Stimulated activated CD8-positive, alpha-beta memory T cell treated with anti-CD3 and anti-CD28 coated beads, Interleukin-15, amount 100 ng/mL, for 48 hours (primary cell): ENCODE data around the gene ADGRL1.

Source experiments
- DNase-seq, 2 donors: peaks; one replicate each; pipeline ENCODE4 v3.0.0-alpha.2; 2020; ENCODE audit warnings: low read depth in 2 of 2

Gene ADGRL1

GRCh38 chr19:14112809-14113385, 93.1 kb downstream of the ADGRL1 start:
- DNase-seq, result no peak

- no peak for DNase-seq
These were observed 93.7 kb downstream of the ADGRL1 start for GRCh38 chr19:14112051-14112808.

GRCh38 chr19:14111486-14111885, 94.5 kb downstream of the ADGRL1 start:
- DNase-seq, result no peak

GRCh38 chr19:14110650-14111049, 95.3 kb downstream of the ADGRL1 start:
- no peak for DNase-seq

GRCh38 chr19:14107581-14108461, 98.1 kb downstream of the ADGRL1 start:
- DNase-seq, result no peak

- DNase-seq, result no peak
These were observed 99.1 kb downstream of the ADGRL1 start for GRCh38 chr19:14106840-14107239.

- DNase-seq, result no peak
These were observed 100.3 kb downstream of the ADGRL1 start for GRCh38 chr19:14105680-14106079.

GRCh38 chr19:14103310-14103709, 102.7 kb downstream of the ADGRL1 start:
- no peak for DNase-seq

GRCh38 chr19:14102756-14103155, 103.2 kb downstream of the ADGRL1 start:
- DNase-seq, result no peak

- no peak for DNase-seq
These were observed 103.8 kb downstream of the ADGRL1 start for GRCh38 chr19:14102102-14102696.

GRCh38 chr19:14101003-14101545, 104.9 kb downstream of the ADGRL1 start:
- DNase-seq, result no peak
